ENCODE data around the gene COQ9. TPM values are rescaled to one million over a fixed set of nuclear protein-coding genes. Genes with fewer than 3 reads are reported as not detected.

COQ9 gene, protein sequence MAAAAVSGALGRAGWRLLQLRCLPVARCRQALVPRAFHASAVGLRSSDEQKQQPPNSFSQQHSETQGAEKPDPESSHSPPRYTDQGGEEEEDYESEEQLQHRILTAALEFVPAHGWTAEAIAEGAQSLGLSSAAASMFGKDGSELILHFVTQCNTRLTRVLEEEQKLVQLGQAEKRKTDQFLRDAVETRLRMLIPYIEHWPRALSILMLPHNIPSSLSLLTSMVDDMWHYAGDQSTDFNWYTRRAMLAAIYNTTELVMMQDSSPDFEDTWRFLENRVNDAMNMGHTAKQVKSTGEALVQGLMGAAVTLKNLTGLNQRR
- total RNA-seq (2022; extraction: Qiagen RNA extraction; ENCODE audit: low read depth), result 42.8 to 54.2 TPM (median 53.5 TPM) in 5 replicates

DNA sequence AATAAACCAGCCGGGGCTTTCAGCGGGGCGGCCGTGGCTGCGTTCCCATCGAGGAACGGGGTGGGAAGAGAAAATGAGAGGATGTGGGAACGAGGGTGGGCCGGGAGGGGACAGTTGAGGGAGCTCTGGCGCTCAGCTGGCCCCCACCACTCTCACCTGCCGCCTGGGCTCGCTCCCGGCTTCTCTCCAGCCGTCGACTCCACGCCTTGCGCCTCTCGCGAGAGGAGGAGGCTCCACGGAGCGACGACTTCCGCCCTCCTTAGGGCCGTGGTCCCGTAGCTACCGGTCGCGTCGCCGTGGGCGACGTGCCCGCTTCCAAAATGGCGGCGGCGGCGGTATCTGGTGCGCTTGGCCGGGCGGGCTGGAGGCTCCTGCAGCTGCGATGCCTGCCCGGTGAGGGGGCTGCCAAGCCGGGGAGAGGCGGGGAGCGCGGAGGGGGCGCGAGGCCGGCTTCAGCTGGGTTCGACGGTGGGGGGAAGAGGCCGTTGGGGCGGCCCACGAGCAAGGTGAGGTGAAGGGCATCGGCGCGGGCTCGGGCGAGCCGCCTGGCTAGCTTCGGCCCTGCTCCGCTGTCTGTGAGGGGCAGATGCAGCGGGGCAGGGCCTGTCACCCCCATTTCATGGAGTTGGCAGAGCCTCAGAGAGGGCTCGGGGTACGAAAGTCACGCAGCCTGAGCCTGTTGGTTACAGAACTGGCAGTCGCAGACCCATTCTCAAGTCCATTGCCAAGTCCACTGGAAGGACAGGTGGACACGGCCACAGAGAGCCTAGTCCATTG, at the start of gene COQ9, which contains the start of gene CIAPIN1:
Gene COQ9 (plus strand): TSS at position 294 of the 777 bp plus-strand sequence. CDS start 27 bp downstream, at position 321.
Gene CIAPIN1 (minus strand): TSS at position 200 of the 777 bp plus-strand sequence. CDS start 6,457 bp downstream, outside the sequence.

DNA sequence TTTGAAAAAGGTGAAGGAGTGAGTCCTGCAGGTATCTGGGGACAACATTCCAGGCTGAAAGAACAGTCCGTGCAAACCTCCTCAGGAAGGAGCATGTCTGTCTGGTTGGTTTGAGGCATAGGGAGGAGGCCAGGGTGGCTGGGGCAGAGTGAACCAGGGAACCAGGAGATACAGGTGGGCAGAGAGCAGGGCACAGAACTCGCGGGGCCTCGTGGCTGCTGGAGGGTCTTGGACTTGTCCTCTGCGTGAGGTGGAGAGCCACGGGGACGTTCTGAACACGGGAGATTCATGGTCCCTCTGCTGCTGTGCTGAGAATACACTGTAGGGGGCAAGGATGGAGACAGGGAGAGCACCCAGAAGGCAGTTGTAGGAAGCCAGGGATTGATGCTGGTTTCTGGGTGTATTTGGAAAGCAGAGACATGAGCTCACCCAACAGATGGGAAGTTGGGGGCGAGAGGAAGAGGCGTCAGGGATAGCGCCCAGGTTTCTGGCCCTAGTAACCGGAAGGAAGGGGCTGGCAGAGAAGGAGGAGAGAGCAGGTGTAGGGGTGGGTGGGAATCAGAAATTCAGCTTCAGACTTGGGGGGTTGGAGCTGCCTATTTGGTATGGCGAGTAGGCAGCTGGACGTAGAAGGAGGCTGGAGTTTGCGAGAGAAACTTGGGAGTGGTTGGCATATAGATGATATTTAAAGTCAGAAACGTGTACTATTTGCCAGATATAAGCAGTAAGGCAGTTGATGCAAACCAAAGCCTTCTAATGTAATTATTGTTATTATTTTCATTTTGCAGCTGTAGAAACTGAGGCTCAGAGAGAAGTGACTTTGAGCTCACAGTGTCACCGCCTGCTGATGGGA, 43.1 kb upstream of the COQ9 start, which contains the start of gene CCL17:
Gene CCL17 (plus strand): TSS at position 803 of the 853 bp plus-strand sequence. CDS start 9,166 bp downstream, outside the sequence.

DNA sequence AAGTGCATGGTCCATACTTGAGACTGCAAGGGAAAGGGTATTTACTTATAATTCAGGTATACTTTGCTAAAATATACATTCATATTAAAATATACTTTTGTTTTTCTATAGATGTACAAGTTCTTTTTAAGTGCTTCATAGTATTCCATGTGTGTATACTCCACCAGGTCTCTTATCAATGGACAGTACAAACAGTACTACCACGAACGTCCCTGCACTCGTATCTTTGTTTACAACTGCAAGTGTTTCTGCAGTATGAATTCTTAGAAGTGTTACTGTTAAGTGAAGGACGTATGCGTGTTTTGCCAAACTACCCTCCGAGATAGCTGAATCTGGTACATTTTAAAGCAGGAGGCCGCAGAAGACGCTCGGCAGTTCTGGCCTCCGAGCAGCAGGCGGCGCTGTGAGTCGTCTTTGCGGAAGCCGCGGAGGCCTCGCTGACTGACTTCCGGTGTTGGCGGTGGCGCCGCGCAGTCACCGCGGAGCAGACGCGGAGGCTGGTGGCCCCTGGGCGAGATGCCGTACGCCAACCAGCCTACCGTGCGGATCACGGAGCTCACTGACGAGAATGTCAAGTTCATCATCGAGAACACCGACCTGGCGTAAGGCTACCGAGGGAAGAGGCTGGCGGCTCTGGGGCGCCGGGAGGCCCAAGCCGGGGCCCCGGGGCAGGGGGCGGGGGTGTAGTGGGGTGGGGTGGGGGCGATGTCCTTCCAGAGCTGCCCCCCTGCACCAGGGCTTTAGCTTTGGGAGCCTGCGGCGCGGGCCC, 15.1 kb downstream of the COQ9 start, which contains the start of gene POLR2C:
Gene POLR2C (plus strand): TSS at position 471 of the 769 bp plus-strand sequence. CDS start 46 bp downstream, at position 517.

DNA sequence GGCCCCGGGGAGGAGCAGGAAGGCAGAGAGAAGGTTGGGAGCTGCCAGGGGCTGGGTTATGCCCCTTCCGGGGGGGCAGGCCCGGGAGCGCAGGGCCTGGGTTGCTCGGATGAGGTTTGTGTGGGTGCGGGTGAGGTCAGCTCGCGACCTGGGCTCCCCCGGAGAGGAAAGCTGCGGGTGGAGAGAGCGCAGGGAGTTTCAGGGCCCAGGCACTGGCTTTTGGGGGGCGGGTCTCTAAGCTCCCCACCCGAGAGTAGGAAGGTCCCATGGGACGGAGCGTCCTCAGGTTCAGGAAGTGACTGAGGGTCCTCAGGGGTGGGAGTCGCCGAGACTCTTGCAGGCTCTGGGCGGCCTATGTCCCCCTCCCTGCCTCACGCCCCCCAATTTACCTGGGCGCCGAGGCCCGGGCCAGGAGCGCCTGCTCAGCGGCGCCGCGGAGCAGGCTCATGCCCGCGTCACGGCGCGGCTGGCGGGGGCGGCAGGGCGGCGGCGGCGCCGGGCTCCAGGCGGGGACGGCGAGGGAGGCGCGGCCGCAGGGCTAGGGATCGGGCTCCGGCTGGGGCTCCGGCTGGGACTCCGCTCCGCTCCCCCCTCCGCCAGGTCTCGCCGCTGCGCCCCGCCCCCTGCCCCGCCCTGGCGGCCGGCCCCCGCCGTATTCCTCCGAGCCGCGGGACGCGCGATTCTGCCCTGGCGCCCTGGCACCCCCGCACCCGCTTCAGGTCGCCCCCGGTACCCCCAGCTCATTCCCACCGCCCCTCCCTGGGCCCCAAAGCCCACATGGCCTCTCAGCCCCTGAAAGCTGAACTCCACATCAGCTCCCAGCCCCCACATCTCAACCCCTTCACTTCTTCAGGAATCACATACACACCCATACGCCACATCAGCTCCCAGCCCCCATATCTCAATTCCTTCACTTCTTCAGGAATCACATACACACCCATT, 38.9 kb downstream of the COQ9 start, which contains the start of gene DOK4:
Gene DOK4 (minus strand): TSS at position 578 of the 942 bp plus-strand sequence. CDS start 6,986 bp downstream, outside the sequence.

Other genes starting within 250 kb of the COQ9 start
- 65.8 to 74.4 TPM (median 73.4 TPM) in 5 replicates for gene ARL2BP, start 202.2 kb upstream of the COQ9 start, total RNA-seq (2022; extraction: Qiagen RNA extraction; ENCODE audit: low read depth)
- 1.2 to 1.9 TPM (median 1.7 TPM) in 5 replicates for gene PLLP, start 162.8 kb upstream of the COQ9 start, total RNA-seq (2022; extraction: Qiagen RNA extraction; ENCODE audit: low read depth)
- 0.02 to 0.09 TPM (median 0.06 TPM) in 3 of 5 replicates, not detected in the others for gene CCL22, start 88.7 kb upstream of the COQ9 start, total RNA-seq (2022; extraction: Qiagen RNA extraction; ENCODE audit: low read depth)
- gene CX3CL1, start 75.0 kb upstream of the COQ9 start, total RNA-seq (2022; extraction: Qiagen RNA extraction; ENCODE audit: low read depth), result 0.07 to 0.15 TPM (median 0.12 TPM) in 5 replicates
- not detected in 5 replicates for gene CCL17, start 42.7 kb upstream of the COQ9 start, total RNA-seq (2022; extraction: Qiagen RNA extraction; ENCODE audit: low read depth)
- 69.6 to 90.0 TPM (median 71.2 TPM) in 5 replicates for gene CIAPIN1, start 94 bp upstream of the COQ9 start, total RNA-seq (2022; extraction: Qiagen RNA extraction; ENCODE audit: low read depth)
- 109 to 165 TPM (median 112 TPM) in 5 replicates for gene POLR2C, start 15.2 kb downstream of the COQ9 start, total RNA-seq (2022; extraction: Qiagen RNA extraction; ENCODE audit: low read depth)
- gene DOK4, start 39.0 kb downstream of the COQ9 start, total RNA-seq (2022; extraction: Qiagen RNA extraction; ENCODE audit: low read depth), result 34.6 to 44.9 TPM (median 41.6 TPM) in 5 replicates
- 6.9 to 10.9 TPM (median 9.9 TPM) in 5 replicates for gene CCDC102A, start 89.1 kb downstream of the COQ9 start, total RNA-seq (2022; extraction: Qiagen RNA extraction; ENCODE audit: low read depth)
- gene ADGRG5, start 95.2 kb downstream of the COQ9 start, total RNA-seq (2022; extraction: Qiagen RNA extraction; ENCODE audit: low read depth), result 0.05 to 0.07 TPM (median 0.07 TPM) in 3 of 5 replicates, not detected in the others
- gene ADGRG1, start 181.2 kb downstream of the COQ9 start, total RNA-seq (2022; extraction: Qiagen RNA extraction; ENCODE audit: low read depth), result 161 to 247 TPM (median 200 TPM) in 5 replicates
- 0.22 to 0.87 TPM (median 0.54 TPM) in 5 replicates for gene ADGRG3, start 220.8 kb downstream of the COQ9 start, total RNA-seq (2022; extraction: Qiagen RNA extraction; ENCODE audit: low read depth)
- gene DRC7, start 247.3 kb downstream of the COQ9 start, total RNA-seq (2022; extraction: Qiagen RNA extraction; ENCODE audit: low read depth), result 0.05 to 0.59 TPM (median 0.10 TPM) in 5 replicates

All from A549 treated with CpdA at 1 μM for 4 hours (cell line).